ENCODE data around the gene EFHD2. TPM values are rescaled to one million over a fixed set of nuclear protein-coding genes. Genes with fewer than 3 reads are reported as not detected.

Gene EFHD2
- total and polyA plus RNA-seq, 2 donors (not counting 1 experiment from before 2014, with no cell fraction given): 14.9 to 23.5 TPM

GRCh38 chr1:15384301-15384901 is 25.3 kb upstream of the EFHD2 start:
- no peaks in the 10 kb centered on the region for H3K9me3 ChIP-seq (ENCODE audit: control insufficient read depth, insufficient read depth, low read depth, low read length)
- DNase-seq (ENCODE audit: low read depth in 2 of 2): peak in 1 of 2 donors; percentile 57
- H3K79me2 ChIP-seq (ENCODE audit: control insufficient read depth, insufficient read depth, low read length): no peaks in the 10 kb centered on the region
- peaks cover 16% of the 10 kb centered on the region for H3K27me3 ChIP-seq (ENCODE audit: control insufficient read depth, insufficient read depth, low read length)
- TF ChIP-seq EZH2 (IDR thresholded peaks at IDR 0.05; ENCODE audit: low read length, missing control alignments) (no peak), CTCF (conservative IDR thresholded peaks at IDR 0.05 in 1 of 2, IDR thresholded peaks at IDR 0.05 in 1 of 2; ENCODE audit: low read depth in 1 of 2, low read length in 2 of 2) (no peak)
- peaks cover 3% of the 10 kb centered on the region for H3K4me1 ChIP-seq (ENCODE audit: control insufficient read depth, extremely low read depth, insufficient read depth, low read length)
- no peak overlapping the region for H3K27ac ChIP-seq (ENCODE audit: insufficient read depth, low read length)
- H2AFZ ChIP-seq (ENCODE audit: low read length): no peak overlapping the region
- H3K36me3 ChIP-seq (ENCODE audit: control insufficient read depth, insufficient read depth, low read length): no peaks in the 10 kb centered on the region
- no peaks in the 10 kb centered on the region for H4K20me1 ChIP-seq (ENCODE audit: control insufficient read depth, extremely low read depth, insufficient read depth, low read length)
- H3K4me3 ChIP-seq (replicated peaks in 1 of 4; ENCODE audit: control extremely low read depth in 1 of 4, insufficient read depth in 1 of 4, low read depth in 3 of 4, low read length in 4 of 4): no peak overlapping the region
- no peak overlapping the region for H3K9ac ChIP-seq (ENCODE audit: insufficient read depth, low read length)
- no peak overlapping the region for H3K4me2 ChIP-seq (ENCODE audit: extremely low read depth, insufficient read depth, low read length)

- Histone ChIP-seq H3K79me2 (ENCODE audit: control insufficient read depth, insufficient read depth, low read length) (no peaks in the 10 kb centered on the region), H3K4me1 (ENCODE audit: control insufficient read depth, extremely low read depth, insufficient read depth, low read length) (peaks cover 3% of the 10 kb centered on the region), H3K9me3 (ENCODE audit: control insufficient read depth, insufficient read depth, low read depth, low read length) (no peaks in the 10 kb centered on the region), H3K4me2 (ENCODE audit: extremely low read depth, insufficient read depth, low read length) (no peak overlapping the region), H3K27me3 (ENCODE audit: control insufficient read depth, insufficient read depth, low read length) (peaks cover 10% of the 10 kb centered on the region), H3K36me3 (ENCODE audit: control insufficient read depth, insufficient read depth, low read length) (no peaks in the 10 kb centered on the region), H3K4me3 (replicated peaks in 1 of 4; ENCODE audit: control extremely low read depth in 1 of 4, insufficient read depth in 1 of 4, low read depth in 3 of 4, low read length in 4 of 4) (no peak overlapping the region), H3K9ac (ENCODE audit: insufficient read depth, low read length) (no peak overlapping the region), H2AFZ (ENCODE audit: low read length) (no peak overlapping the region), H3K27ac (ENCODE audit: insufficient read depth, low read length) (no peak overlapping the region), H4K20me1 (ENCODE audit: control insufficient read depth, extremely low read depth, insufficient read depth, low read length) (no peaks in the 10 kb centered on the region)
- TF ChIP-seq EZH2 (IDR thresholded peaks at IDR 0.05; ENCODE audit: low read length, missing control alignments): no peak
- TF ChIP-seq CTCF (conservative IDR thresholded peaks at IDR 0.05 in 1 of 2, IDR thresholded peaks at IDR 0.05 in 1 of 2; ENCODE audit: low read depth in 1 of 2, low read length in 2 of 2): no peak
- no peak for DNase-seq (ENCODE audit: low read depth in 2 of 2)
Observed at GRCh38 chr1:15385420-15385819, 24.3 kb upstream of the EFHD2 start.

GRCh38 chr1:15386164-15386749 is 23.4 kb upstream of the EFHD2 start:
- H3K79me2 ChIP-seq (ENCODE audit: control insufficient read depth, insufficient read depth, low read length): no peaks in the 10 kb centered on the region
- TF ChIP-seq CTCF (conservative IDR thresholded peaks at IDR 0.05 in 1 of 2, IDR thresholded peaks at IDR 0.05 in 1 of 2; ENCODE audit: low read depth in 1 of 2, low read length in 2 of 2) (no peak), EZH2 (IDR thresholded peaks at IDR 0.05; ENCODE audit: low read length, missing control alignments) (no peak)
- no peaks in the 10 kb centered on the region for H3K9me3 ChIP-seq (ENCODE audit: control insufficient read depth, insufficient read depth, low read depth, low read length)
- peak overlapping the region in 1 of 4 experiments; percentile 1 for H3K4me3 ChIP-seq (replicated peaks in 1 of 4; ENCODE audit: control extremely low read depth in 1 of 4, insufficient read depth in 1 of 4, low read depth in 3 of 4, low read length in 4 of 4)
- DNase-seq (ENCODE audit: low read depth in 2 of 2): peak; percentile 35
- H3K4me2 ChIP-seq (ENCODE audit: extremely low read depth, insufficient read depth, low read length): peak overlapping the region; percentile 73
- H2AFZ ChIP-seq (ENCODE audit: low read length): peak overlapping the region; percentile 69
- no peaks in the 10 kb centered on the region for H4K20me1 ChIP-seq (ENCODE audit: control insufficient read depth, extremely low read depth, insufficient read depth, low read length)
- H3K4me1 ChIP-seq (ENCODE audit: control insufficient read depth, extremely low read depth, insufficient read depth, low read length): peaks cover 3% of the 10 kb centered on the region
- no peak overlapping the region for H3K27ac ChIP-seq (ENCODE audit: insufficient read depth, low read length)
- no peak overlapping the region for H3K9ac ChIP-seq (ENCODE audit: insufficient read depth, low read length)
- H3K36me3 ChIP-seq (ENCODE audit: control insufficient read depth, insufficient read depth, low read length): no peaks in the 10 kb centered on the region
- peaks cover 9% of the 10 kb centered on the region for H3K27me3 ChIP-seq (ENCODE audit: control insufficient read depth, insufficient read depth, low read length)

Data from fibroblast of lung (primary cell).